ENCODE results near the gene ADCY2.

The ADCY2 gene

GRCh38 chr5:7492371-7492770, 96.4 kb downstream of the ADCY2 start:
- FAIRE-seq: no peak
- no peak for DNase-seq (ENCODE audit: insufficient read length)
- TF ChIP-seq POLR2AphosphoS5 (IDR thresholded peaks at IDR 0.05; ENCODE audit: low read depth, low read length) (no peak), TAF1 (IDR thresholded peaks at IDR 0.05; ENCODE audit: borderline replicate concordance, low read depth, low read length) (no peak), POLR2A (IDR thresholded peaks at IDR 0.05; ENCODE audit: low read depth, low read length) (no peak)

- FAIRE-seq: no peak
- DNase-seq (ENCODE audit: insufficient read length): no peak
- no peak for TF ChIP-seq POLR2A (IDR thresholded peaks at IDR 0.05; ENCODE audit: low read depth, low read length)
- no peak for TF ChIP-seq TAF1 (IDR thresholded peaks at IDR 0.05; ENCODE audit: borderline replicate concordance, low read depth, low read length)
Observed at GRCh38 chr5:7493081-7493480, 97.1 kb downstream of the ADCY2 start.

GRCh38 chr5:7493622-7494021, 97.7 kb downstream of the ADCY2 start:
- DNase-seq (ENCODE audit: insufficient read length) (no peak), FAIRE-seq (no peak)
- TF ChIP-seq TAF1 (IDR thresholded peaks at IDR 0.05; ENCODE audit: borderline replicate concordance, low read depth, low read length) (no peak), POLR2A (IDR thresholded peaks at IDR 0.05; ENCODE audit: low read depth, low read length) (no peak), POLR2AphosphoS5 (IDR thresholded peaks at IDR 0.05; ENCODE audit: low read depth, low read length) (no peak)

- TF ChIP-seq TAF1 (IDR thresholded peaks at IDR 0.05; ENCODE audit: borderline replicate concordance, low read depth, low read length) (no peak), POLR2AphosphoS5 (IDR thresholded peaks at IDR 0.05; ENCODE audit: low read depth, low read length) (no peak), POLR2A (IDR thresholded peaks at IDR 0.05; ENCODE audit: low read depth, low read length) (no peak)
- DNase-seq (ENCODE audit: insufficient read length): no peak
- no peak for FAIRE-seq
Observed at GRCh38 chr5:7494481-7495130, 98.7 kb downstream of the ADCY2 start.

DNA sequence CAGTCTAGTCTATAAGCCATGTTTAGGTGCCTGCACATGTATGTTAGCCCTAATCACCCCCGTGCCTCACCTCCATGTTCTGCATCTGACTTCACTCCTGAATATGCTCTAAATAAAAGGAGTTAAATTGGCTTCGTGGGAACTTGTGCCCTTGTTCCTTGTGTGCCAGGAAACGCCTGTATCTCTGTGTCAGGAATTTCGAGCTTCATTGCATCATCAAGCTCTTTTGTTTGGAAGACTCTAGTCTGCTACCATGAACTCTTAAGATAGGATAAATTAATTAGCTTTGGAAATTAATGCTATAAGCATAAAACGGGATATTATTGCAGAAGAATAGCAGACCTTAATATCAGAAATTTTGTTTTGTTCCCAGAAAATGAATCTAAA, 99.2 kb downstream of the ADCY2 start:
- FAIRE-seq (no peak), DNase-seq (ENCODE audit: insufficient read length) (no peak)
- TF ChIP-seq POLR2A (IDR thresholded peaks at IDR 0.05; ENCODE audit: low read depth, low read length): no peak
- no peak for TF ChIP-seq TAF1 (IDR thresholded peaks at IDR 0.05; ENCODE audit: borderline replicate concordance, low read depth, low read length)
- TF ChIP-seq POLR2AphosphoS5 (IDR thresholded peaks at IDR 0.05; ENCODE audit: low read depth, low read length): no peak

GRCh38 chr5:7500256-7500655, 104.3 kb downstream of the ADCY2 start:
- DNase-seq (ENCODE audit: insufficient read length) (no peak), FAIRE-seq (no peak)
- TF ChIP-seq POLR2AphosphoS5 (IDR thresholded peaks at IDR 0.05; ENCODE audit: low read depth, low read length) (no peak), POLR2A (IDR thresholded peaks at IDR 0.05; ENCODE audit: low read depth, low read length) (no peak), TAF1 (IDR thresholded peaks at IDR 0.05; ENCODE audit: borderline replicate concordance, low read depth, low read length) (no peak)

- DNase-seq (ENCODE audit: insufficient read length) (no peak), FAIRE-seq (no peak)
- no peak for TF ChIP-seq TAF1 (IDR thresholded peaks at IDR 0.05; ENCODE audit: borderline replicate concordance, low read depth, low read length)
- TF ChIP-seq POLR2A (IDR thresholded peaks at IDR 0.05; ENCODE audit: low read depth, low read length): no peak
- no peak for TF ChIP-seq POLR2AphosphoS5 (IDR thresholded peaks at IDR 0.05; ENCODE audit: low read depth, low read length)
Observed at GRCh38 chr5:7501061-7501460, 105.1 kb downstream of the ADCY2 start.

- FAIRE-seq (no peak), DNase-seq (ENCODE audit: insufficient read length) (no peak)
- no peak for TF ChIP-seq TAF1 (IDR thresholded peaks at IDR 0.05; ENCODE audit: borderline replicate concordance, low read depth, low read length)
- no peak for TF ChIP-seq POLR2AphosphoS5 (IDR thresholded peaks at IDR 0.05; ENCODE audit: low read depth, low read length)
- no peak for TF ChIP-seq POLR2A (IDR thresholded peaks at IDR 0.05; ENCODE audit: low read depth, low read length)
Observed at GRCh38 chr5:7503564-7503963, 107.6 kb downstream of the ADCY2 start.

GRCh38 chr5:7515284-7515914, 119.5 kb downstream of the ADCY2 start:
- FAIRE-seq (no peak), DNase-seq (ENCODE audit: insufficient read length) (no peak)
- TF ChIP-seq TAF1 (IDR thresholded peaks at IDR 0.05; ENCODE audit: borderline replicate concordance, low read depth, low read length) (no peak), POLR2A (IDR thresholded peaks at IDR 0.05; ENCODE audit: low read depth, low read length) (no peak), POLR2AphosphoS5 (IDR thresholded peaks at IDR 0.05; ENCODE audit: low read depth, low read length) (no peak)

GRCh38 chr5:7516253-7516652, 120.3 kb downstream of the ADCY2 start:
- TF ChIP-seq TAF1 (IDR thresholded peaks at IDR 0.05; ENCODE audit: borderline replicate concordance, low read depth, low read length): no peak
- TF ChIP-seq POLR2A (IDR thresholded peaks at IDR 0.05; ENCODE audit: low read depth, low read length): no peak
- no peak for TF ChIP-seq POLR2AphosphoS5 (IDR thresholded peaks at IDR 0.05; ENCODE audit: low read depth, low read length)
- DNase-seq (ENCODE audit: insufficient read length): no peak
- FAIRE-seq: no peak

DNA sequence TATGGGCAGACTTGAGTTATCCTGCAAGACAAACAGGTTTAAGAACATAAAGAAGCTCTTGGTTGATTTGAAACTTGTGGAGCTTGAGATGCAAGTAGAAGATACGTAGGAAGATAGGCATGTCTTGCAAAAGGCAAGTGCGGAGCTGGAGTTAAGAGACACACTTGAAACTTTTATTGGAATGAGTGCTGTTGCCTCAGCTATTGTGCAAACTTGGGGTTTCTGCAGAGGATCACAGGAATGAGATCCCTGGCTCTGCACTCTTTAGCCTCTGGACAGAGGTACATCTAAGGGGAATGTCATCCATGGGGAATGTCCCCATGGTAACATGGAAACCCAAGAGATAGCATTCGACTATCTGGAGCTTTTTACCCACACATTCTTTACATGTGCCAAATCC, 121.1 kb downstream of the ADCY2 start:
- DNase-seq (ENCODE audit: insufficient read length): no peak
- no peak for FAIRE-seq
- TF ChIP-seq POLR2AphosphoS5 (IDR thresholded peaks at IDR 0.05; ENCODE audit: low read depth, low read length) (no peak), POLR2A (IDR thresholded peaks at IDR 0.05; ENCODE audit: low read depth, low read length) (no peak), TAF1 (IDR thresholded peaks at IDR 0.05; ENCODE audit: borderline replicate concordance, low read depth, low read length) (no peak)

- no peak for TF ChIP-seq TAF1 (IDR thresholded peaks at IDR 0.05; ENCODE audit: borderline replicate concordance, low read depth, low read length)
- no peak for TF ChIP-seq POLR2A (IDR thresholded peaks at IDR 0.05; ENCODE audit: low read depth, low read length)
- no peak for TF ChIP-seq POLR2AphosphoS5 (IDR thresholded peaks at IDR 0.05; ENCODE audit: low read depth, low read length)
- no peak for FAIRE-seq
- DNase-seq (ENCODE audit: insufficient read length): no peak
Observed at GRCh38 chr5:7518947-7519560, 123.1 kb downstream of the ADCY2 start.

All from GM12892 (cell line).